GM21381 (cell line): ENCODE results near the gene ZMYM5.
"Not testable (repeated sequence)": the region's sequence is repeated elsewhere in the genome, so short reads cannot be mapped to it uniquely, and the experiment has no call there.

ENCODE experiments used
- ATAC-seq: cut with Tn5 transposase; IDR thresholded peaks from one replicate; pipeline ENCODE4 v1.9.1; 2021; ENCODE audit warnings: mild to moderate bottlenecking, moderate library complexity; ENCODE audit not compliant: unreplicated experiment

Gene ZMYM5

GRCh38 chr13:19863323-19864023 lies at the start of gene ZMYM5:
TSS of gene ZMYM5 (minus strand) at chr13:19863649. CDS start at chr13:19852180, 11,469 bp downstream.
- peak; percentile 84 for ATAC-seq

- no peak for ATAC-seq
Measured at GRCh38 chr13:19910336-19911072, 47.1 kb upstream of the ZMYM5 start.

GRCh38 chr13:19908350-19908986 lies 45.0 kb upstream of the ZMYM5 start:
- no peak for ATAC-seq

- ATAC-seq = not testable (repeated sequence)
Measured at GRCh38 chr13:19905487-19906195, 42.2 kb upstream of the ZMYM5 start.

GRCh38 chr13:19890030-19890429 lies 26.6 kb upstream of the ZMYM5 start:
- ATAC-seq = no peak

GRCh38 chr13:19888799-19889198 lies 25.4 kb upstream of the ZMYM5 start:
- no peak for ATAC-seq

- no peak for ATAC-seq
Measured at GRCh38 chr13:19882231-19882630, 18.8 kb upstream of the ZMYM5 start.

- ATAC-seq = no peak
Measured at GRCh38 chr13:19881641-19882040, 18.2 kb upstream of the ZMYM5 start.

- peak; percentile 6 for ATAC-seq
Measured at GRCh38 chr13:19864746-19865309, 1.4 kb upstream of the ZMYM5 start.

- peak; percentile 35 for ATAC-seq
Measured at GRCh38 chr13:19864024-19864745, 736 bp upstream of the ZMYM5 start.

- peak; percentile 0 for ATAC-seq
Measured at GRCh38 chr13:19862481-19863313, 752 bp downstream of the ZMYM5 start.

GRCh38 chr13:19861762-19862161 lies 1.7 kb downstream of the ZMYM5 start:
- no peak for ATAC-seq

- no peak for ATAC-seq
Measured at GRCh38 chr13:19860884-19861655, 2.4 kb downstream of the ZMYM5 start.

- ATAC-seq = not testable (repeated sequence)
Measured at GRCh38 chr13:19857637-19858036, 5.8 kb downstream of the ZMYM5 start.

- no peak for ATAC-seq
Measured at GRCh38 chr13:19852766-19853165, 10.7 kb downstream of the ZMYM5 start.

- ATAC-seq = no peak
Measured at GRCh38 chr13:19845758-19846157, 17.7 kb downstream of the ZMYM5 start.

- no peak for ATAC-seq
Measured at GRCh38 chr13:19838865-19839275, 24.6 kb downstream of the ZMYM5 start.

- no peak for ATAC-seq
Measured at GRCh38 chr13:19836472-19836871, 27.0 kb downstream of the ZMYM5 start.

GRCh38 chr13:19834704-19835103 lies 28.7 kb downstream of the ZMYM5 start:
- no peak for ATAC-seq
